GM23248 (cell line): Measurements from ENCODE around the gene PAIP1. TPM values are rescaled to one million over a fixed set of nuclear protein-coding genes. Genes with fewer than 3 reads are reported as not detected.

ENCODE experiments used
- DNase-seq: peaks from one replicate; pipeline ENCODE4 v3.0.0-alpha.2; 2015
- H2AFZ ChIP-seq: fragments of 200-600 bp; sonication (generic); 2 replicates; pipeline ENCODE4 v1.6.1; 2016; ENCODE audit warnings: antibody characterized with exemption
- H3F3A ChIP-seq: fragments of 200-600 bp; sonication (generic); 2 replicates; pipeline ENCODE4 v1.6.1; 2016; ENCODE audit warnings: mild to moderate bottlenecking, antibody characterized with exemption, mixed run types; ENCODE audit not compliant: insufficient read depth
- H3K27ac ChIP-seq: fragments of 200-600 bp; sonication (generic); 2 replicates; pipeline ENCODE4 v1.5.1; 2016; ENCODE audit warnings: mild to moderate bottlenecking
- H3K27me3 ChIP-seq: fragments of 200-600 bp; sonication (generic); replicated peaks from 2 replicates; pipeline ENCODE4 v1.6.1; 2016; ENCODE audit warnings: mild to moderate bottlenecking; ENCODE audit not compliant: insufficient read depth
- H3K36me3 ChIP-seq: fragments of 200-600 bp; sonication (generic); 2 replicates; pipeline ENCODE4 v1.6.1; 2016; ENCODE audit warnings: low read depth, mild to moderate bottlenecking
- H3K4me1 ChIP-seq: fragments of 200-600 bp; sonication (generic); 2 replicates; pipeline ENCODE4 v1.6.1; 2016; ENCODE audit warnings: mild to moderate bottlenecking; ENCODE audit not compliant: insufficient read depth
- H3K4me2 ChIP-seq: fragments of 200-600 bp; sonication (generic); one replicate; pipeline ENCODE4 v1.6.1; 2016; ENCODE audit warnings: mild to moderate bottlenecking; ENCODE audit not compliant: unreplicated experiment
- H3K4me3 ChIP-seq: fragments of 200-600 bp; sonication (generic); 2 replicates; pipeline ENCODE4 v1.5.1; 2016; ENCODE audit warnings: mild to moderate bottlenecking
- H3K79me2 ChIP-seq: fragments of 200-600 bp; sonication (generic); 2 replicates; pipeline ENCODE4 v1.6.1; 2016; ENCODE audit warnings: mild to moderate bottlenecking; ENCODE audit not compliant: insufficient read depth
- H3K9ac ChIP-seq: fragments of 200-600 bp; sonication (generic); 2 replicates; pipeline ENCODE4 v1.6.1; 2016; ENCODE audit warnings: mild to moderate bottlenecking
- H3K9me2 ChIP-seq: fragments of 200-600 bp; sonication (generic); 2 replicates; pipeline ENCODE4 v1.6.1; 2016; ENCODE audit warnings: mixed run types, mild to moderate bottlenecking, moderate library complexity; ENCODE audit not compliant: insufficient read depth
- H3K9me3 ChIP-seq: fragments of 200-600 bp; sonication (generic); one replicate; pipeline ENCODE4 v1.6.1; 2017; ENCODE audit warnings: low read depth
- H4K20me1 ChIP-seq: fragments of 200-600 bp; sonication (generic); 2 replicates; pipeline ENCODE4 v1.6.0; 2016; ENCODE audit not compliant: insufficient read depth
- EZH2 ChIP-seq: fragments of 200-600 bp; sonication (generic); IDR thresholded peaks from 2 replicates; pipeline ENCODE4 v1.6.1; 2018; ENCODE audit warnings: antibody characterized with exemption, mild to moderate bottlenecking; ENCODE audit not compliant: insufficient read depth, poor library complexity, severe bottlenecking
- EZH2phosphoT487 ChIP-seq: fragments of 200-600 bp; sonication (generic); IDR thresholded peaks from 2 replicates; pipeline ENCODE4 v1.6.1; 2018; ENCODE audit warnings: antibody characterized with exemption, moderate library complexity, mild to moderate bottlenecking, low read depth; ENCODE audit not compliant: insufficient read depth
- WGBS, 2 experiments: methylation state at CpG; one replicate each; pipeline ENCODE4 v1.1.6; 2015 to 2017; ENCODE audit warnings: low lambda C conversion rate in 2 of 2, low coverage in 1 of 2; ENCODE audit errors: missing lambda C conversion rate in 2 of 2; 5-methylcytosine and 5-hydroxymethylcytosine counted together
- in situ Hi-C: fragments of 300-500 bp; cut with MboI; formaldehyde crosslinking; loops from 2 replicates; pipeline ENCODE4 v1.15.0; 2020
- polyA plus RNA-seq: library from polyadenylated mRNA; unstranded; fragments of >200 nt; fragmentation: Nextera tagmentation; extraction: Ambion mirVana; gene quantifications from 2 replicates; pipeline ENCODE4 v1.2.1, GENCODE V29; 2016
- total RNA-seq: library from RNA; depleted of rRNA; stranded (reverse); fragments of >200 nt; shearing (Covaris generic); gene quantifications from 2 replicates; pipeline ENCODE4 v1.2.3, GENCODE V29; 2014

Gene PAIP1
- total and polyA plus RNA-seq, 2 experiments from 2014 or later = 91.1 to 135 TPM

- 36 to 37% methylated on average over 2 of the region's 2 CpGs for WGBS, 2 experiments
- Histone ChIP-seq H3K9me3 (no peaks in the 10 kb centered on the region), H3K4me2 (no peak overlapping the region), H3K79me2 (no peaks in the 10 kb centered on the region), H3K36me3 (no peaks in the 10 kb centered on the region), H2AFZ (peak overlapping the region; percentile 81), H4K20me1 (no peaks in the 10 kb centered on the region), H3K27ac (peak overlapping the region; percentile 13; the same call in 1 of the 2 replicates), H3K9me2 (peaks cover 5% of the 10 kb centered on the region; the same call in 1 of the 2 replicates), H3F3A (peaks cover 5% of the 10 kb centered on the region; the same call in 1 of the 2 replicates), H3K9ac (peak overlapping the region; percentile 64; the same call in 1 of the 2 replicates), H3K27me3 (no peaks in the 10 kb centered on the region), H3K4me3 (no peak overlapping the region), H3K4me1 (peaks cover 19% of the 10 kb centered on the region)
- in situ Hi-C loops = no loop called here
- peak; percentile 26 for DNase-seq
- no peak for TF ChIP-seq EZH2
Measured at GRCh38 chr5:43572357-43572756, 15.5 kb upstream of the PAIP1 start.

GRCh38 chr5:43571237-43571636, 14.4 kb upstream of the PAIP1 start:
- Histone ChIP-seq H3K36me3 (no peaks in the 10 kb centered on the region), H3K9me3 (no peaks in the 10 kb centered on the region), H3K4me2 (peak overlapping the region; percentile 83), H4K20me1 (no peaks in the 10 kb centered on the region), H3K4me1 (peaks cover 19% of the 10 kb centered on the region), H3K9ac (peak overlapping the region; percentile 64), H3K9me2 (peaks cover 5% of the 10 kb centered on the region; the same call in 1 of the 2 replicates), H2AFZ (peak overlapping the region; percentile 81), H3K27me3 (no peaks in the 10 kb centered on the region), H3K79me2 (no peaks in the 10 kb centered on the region), H3F3A (peaks cover 5% of the 10 kb centered on the region; the same call in 1 of the 2 replicates), H3K4me3 (peak overlapping the region; percentile 70), H3K27ac (no peak overlapping the region)
- TF ChIP-seq EZH2phosphoT487 = no peak
- no peak for TF ChIP-seq EZH2
- in situ Hi-C loops = no loop called here
- DNase-seq = peak; percentile 42
- WGBS, 2 experiments = 62 to 63% methylated on average over 5 of the region's 5 CpGs

GRCh38 chr5:43570450-43571158, 13.7 kb upstream of the PAIP1 start:
- peaks cover 5% of the 10 kb centered on the region; the same call in 1 of the 2 replicates for H3K9me2 ChIP-seq
- in situ Hi-C loops = no loop called here
- no peaks in the 10 kb centered on the region for H3K36me3 ChIP-seq
- H3K4me2 ChIP-seq = peak overlapping the region; percentile 83
- DNase-seq = no peak
- no peak overlapping the region for H3K9ac ChIP-seq
- H2AFZ ChIP-seq = peak overlapping the region; percentile 81
- no peaks in the 10 kb centered on the region for H4K20me1 ChIP-seq
- WGBS, 2 experiments = 85 to 88% methylated on average over 8 of the region's 8 CpGs
- H3K4me3 ChIP-seq = peak overlapping the region; percentile 70; the same call in 1 of the 2 replicates
- H3F3A ChIP-seq = peaks cover 5% of the 10 kb centered on the region; the same call in 1 of the 2 replicates
- H3K9me3 ChIP-seq = no peaks in the 10 kb centered on the region
- H3K79me2 ChIP-seq = no peaks in the 10 kb centered on the region
- H3K4me1 ChIP-seq = peaks cover 19% of the 10 kb centered on the region
- TF ChIP-seq EZH2phosphoT487 = no peak
- TF ChIP-seq EZH2 = no peak
- no peak overlapping the region for H3K27ac ChIP-seq
- H3K27me3 ChIP-seq = no peaks in the 10 kb centered on the region

- in situ Hi-C loops = no loop called here
- Histone ChIP-seq H3K9ac (no peak overlapping the region), H3K27me3 (no peaks in the 10 kb centered on the region), H3K36me3 (no peaks in the 10 kb centered on the region), H3K4me1 (peaks cover 19% of the 10 kb centered on the region), H3K27ac (no peak overlapping the region), H4K20me1 (no peaks in the 10 kb centered on the region), H2AFZ (no peak overlapping the region), H3K4me2 (no peak overlapping the region), H3K9me3 (no peaks in the 10 kb centered on the region), H3K9me2 (no peaks in the 10 kb centered on the region), H3F3A (peaks cover 5% of the 10 kb centered on the region; the same call in 1 of the 2 replicates), H3K79me2 (no peaks in the 10 kb centered on the region), H3K4me3 (no peak overlapping the region)
- 95% methylated on average over 4 of the region's 4 CpGs for WGBS, 2 experiments
- DNase-seq = no peak
- TF ChIP-seq EZH2phosphoT487 (no peak), EZH2 (no peak)
Measured at GRCh38 chr5:43569236-43569746, 12.4 kb upstream of the PAIP1 start.
